ENCODE results near the gene PCGF6. TPM values are rescaled to one million over a fixed set of nuclear protein-coding genes. Genes with fewer than 3 reads are reported as not detected.

Gene PCGF6
- total and polyA plus RNA-seq, 2 experiments from 2014 or later = 7.7 to 9.0 TPM

- peaks cover 60% of the 10 kb centered on the region for H3K27me3 ChIP-seq
- no peaks in the 10 kb centered on the region for H3K9me2 ChIP-seq (replicated peaks; ENCODE audit: insufficient read depth)
- TF ChIP-seq CTCF (IDR thresholded peaks at IDR 0.05; ENCODE audit: poor library complexity) = no peak
- no peak for TF ChIP-seq EZH2 (IDR thresholded peaks at IDR 0.05; ENCODE audit: borderline replicate concordance)
- TF ChIP-seq EZH2phosphoT487 (IDR thresholded peaks at IDR 0.05; ENCODE audit: low read depth, severe bottlenecking, unreplicated experiment) = no peak
- H4K20me1 ChIP-seq (ENCODE audit: insufficient read depth, poor library complexity, severe bottlenecking) = no peaks in the 10 kb centered on the region
- WGBS (ENCODE audit: low lambda C conversion rate, missing lambda C conversion rate) = 29% methylated on average over 21 of the region's 21 CpGs
- no peaks in the 10 kb centered on the region for H3K9me3 ChIP-seq (ENCODE audit: low read depth)
- DNase-seq (ENCODE audit: low spot score) = no peak
- H3K36me3 ChIP-seq (replicated peaks; ENCODE audit: insufficient read depth, low read depth) = no peaks in the 10 kb centered on the region
- H2AFZ ChIP-seq = no peak overlapping the region
- H3K4me1 ChIP-seq (ENCODE audit: insufficient read depth) = no peaks in the 10 kb centered on the region
- H3K4me2 ChIP-seq = peak overlapping the region; percentile 90
- H3K79me2 ChIP-seq = no peaks in the 10 kb centered on the region
- no peak overlapping the region for H3K27ac ChIP-seq
- no peak overlapping the region for H3K4me3 ChIP-seq
Observed at GRCh38 chr10:103276251-103276895, 74.6 kb downstream of the PCGF6 start.

- Histone ChIP-seq H3K27ac (no peak overlapping the region), H3K4me2 (no peak overlapping the region), H4K20me1 (ENCODE audit: insufficient read depth, poor library complexity, severe bottlenecking) (no peaks in the 10 kb centered on the region), H3K27me3 (peaks cover 30% of the 10 kb centered on the region), H3K9me2 (replicated peaks; ENCODE audit: insufficient read depth) (no peaks in the 10 kb centered on the region), H3K9me3 (ENCODE audit: low read depth) (no peaks in the 10 kb centered on the region), H2AFZ (no peak overlapping the region), H3K4me1 (ENCODE audit: insufficient read depth) (no peaks in the 10 kb centered on the region), H3K36me3 (replicated peaks; ENCODE audit: insufficient read depth, low read depth) (no peaks in the 10 kb centered on the region), H3K4me3 (no peak overlapping the region), H3K79me2 (no peaks in the 10 kb centered on the region)
- peak; percentile 16 for DNase-seq (ENCODE audit: low spot score)
- WGBS (ENCODE audit: low lambda C conversion rate, missing lambda C conversion rate) = 39% methylated on average over 4 of the region's 4 CpGs
- no peak for TF ChIP-seq CTCF (IDR thresholded peaks at IDR 0.05; ENCODE audit: poor library complexity)
- TF ChIP-seq EZH2phosphoT487 (IDR thresholded peaks at IDR 0.05; ENCODE audit: low read depth, severe bottlenecking, unreplicated experiment) = no peak
- no peak for TF ChIP-seq EZH2 (IDR thresholded peaks at IDR 0.05; ENCODE audit: borderline replicate concordance)
Observed at GRCh38 chr10:103273041-103273441, 77.9 kb downstream of the PCGF6 start.

GRCh38 chr10:103265717-103266329 lies 85.1 kb downstream of the PCGF6 start:
- H3K27ac ChIP-seq = no peak overlapping the region
- H3K4me3 ChIP-seq = no peak overlapping the region
- H3K9me3 ChIP-seq (ENCODE audit: low read depth) = no peaks in the 10 kb centered on the region
- peak; percentile 88 for DNase-seq (ENCODE audit: low spot score)
- H3K36me3 ChIP-seq (replicated peaks; ENCODE audit: insufficient read depth, low read depth) = no peaks in the 10 kb centered on the region
- H4K20me1 ChIP-seq (ENCODE audit: insufficient read depth, poor library complexity, severe bottlenecking) = no peaks in the 10 kb centered on the region
- no peak overlapping the region for H3K4me2 ChIP-seq
- no peaks in the 10 kb centered on the region for H3K79me2 ChIP-seq
- H3K27me3 ChIP-seq = no peaks in the 10 kb centered on the region
- WGBS (ENCODE audit: low lambda C conversion rate, missing lambda C conversion rate) = 35% methylated on average over 11 of the region's 11 CpGs
- H2AFZ ChIP-seq = no peak overlapping the region
- TF ChIP-seq EZH2 (IDR thresholded peaks at IDR 0.05; ENCODE audit: borderline replicate concordance) (no peak), EZH2phosphoT487 (IDR thresholded peaks at IDR 0.05; ENCODE audit: low read depth, severe bottlenecking, unreplicated experiment) (no peak), CTCF (IDR thresholded peaks at IDR 0.05; ENCODE audit: poor library complexity) (no peak)
- no peaks in the 10 kb centered on the region for H3K9me2 ChIP-seq (replicated peaks; ENCODE audit: insufficient read depth)
- no peaks in the 10 kb centered on the region for H3K4me1 ChIP-seq (ENCODE audit: insufficient read depth)
